Fibroblast of lung (primary cell): ENCODE results near the gene DDX20. TPM values are rescaled to one million over a fixed set of nuclear protein-coding genes. Genes with fewer than 3 reads are reported as not detected.
A peak's percentile ranks its signal among the peaks of the same experiment; 100 is the strongest.

ENCODE experiments used
- DNase-seq, 2 donors: peaks; one replicate each; pipeline versions ENCODE4 v3.0.0 to v3.0.0-alpha.2; 2010; ENCODE audit warnings: low read depth in 2 of 2
- H2AFZ ChIP-seq: 2 replicates; pipeline ENCODE4 v1.5.1; 2012; ENCODE audit warnings: low read length, control low read depth, inconsistent platforms
- H3K27ac ChIP-seq: 2 replicates; pipeline ENCODE4 v1.5.1; 2011; ENCODE audit warnings: low read length, control low read depth; ENCODE audit not compliant: insufficient read depth
- H3K27me3 ChIP-seq: 2 replicates; pipeline ENCODE4 v1.5.1; 2011; ENCODE audit warnings: mild to moderate bottlenecking, low read length; ENCODE audit not compliant: control insufficient read depth, insufficient read depth
- H3K36me3 ChIP-seq: 2 replicates; pipeline ENCODE4 v1.5.1; 2011; ENCODE audit warnings: low read length; ENCODE audit not compliant: control insufficient read depth, insufficient read depth
- H3K4me1 ChIP-seq: 2 replicates; pipeline ENCODE4 v1.5.1; 2011; ENCODE audit warnings: low read length; ENCODE audit not compliant: control insufficient read depth, insufficient read depth; ENCODE audit errors: extremely low read depth
- H3K4me2 ChIP-seq: 2 replicates; pipeline ENCODE4 v1.5.1; 2011; ENCODE audit warnings: low read length, control low read depth; ENCODE audit not compliant: insufficient read depth; ENCODE audit errors: extremely low read depth
- H3K4me3 ChIP-seq, 4 experiments: fragments of 200-600 bp in 1 of 4; sonication (generic) in 1 of 4; replicated peaks in 1 of 4; 2 replicates each; pipeline ENCODE4 v1.5.1; 2011 to 2016; ENCODE audit warnings: low read length in 4 of 4, low read depth in 3 of 4, mild to moderate bottlenecking in 3 of 4, control low read depth in 2 of 4, inconsistent platforms in 1 of 4, mixed read lengths in 1 of 4; ENCODE audit not compliant: insufficient read depth in 1 of 4; ENCODE audit errors: control extremely low read depth in 1 of 4
- H3K79me2 ChIP-seq: 2 replicates; pipeline ENCODE4 v1.5.1; 2012; ENCODE audit warnings: mild to moderate bottlenecking, low read length, inconsistent platforms; ENCODE audit not compliant: control insufficient read depth, insufficient read depth
- H3K9ac ChIP-seq: 2 replicates; pipeline ENCODE4 v1.5.1; 2011; ENCODE audit warnings: mild to moderate bottlenecking, low read length, control low read depth; ENCODE audit not compliant: insufficient read depth
- H3K9me3 ChIP-seq: 2 replicates; pipeline ENCODE4 v1.5.1; 2012; ENCODE audit warnings: low read depth, low read length; ENCODE audit not compliant: control insufficient read depth, insufficient read depth
- H4K20me1 ChIP-seq: 2 replicates; pipeline ENCODE4 v1.5.1; 2011; ENCODE audit warnings: low read length; ENCODE audit not compliant: control insufficient read depth, insufficient read depth; ENCODE audit errors: extremely low read depth
- CTCF ChIP-seq, 2 donors: IDR thresholded peaks in 1 of 2; conservative IDR thresholded peaks in 1 of 2; 1 replicate in 1 of 2; 2 replicates in 1 of 2; pipeline ENCODE4 v1.5.1; 2011 to 2012; ENCODE audit warnings: low read length in 2 of 2, control low read depth in 1 of 2, inconsistent platforms in 1 of 2, low read depth in 1 of 2, mild to moderate bottlenecking in 1 of 2
- EZH2 ChIP-seq: IDR thresholded peaks from 2 replicates; pipeline ENCODE4 v1.5.1; 2012; ENCODE audit warnings: low read length, control low read depth, mild to moderate bottlenecking; ENCODE audit errors: missing control alignments
- polyA plus RNA-seq, 2 donors: library from polyadenylated mRNA; depleted of rRNA in 1 of 2; stranded (reverse) in 1 of 2; unstranded in 1 of 2; fragments of >200 nt; gene quantifications; 2 replicates each; pipeline ENCODE4 v1.2.1, GENCODE V29; 2011 to 2012; ENCODE audit warnings: missing spikeins in 1 of 2
- total RNA-seq: library from RNA; depleted of rRNA; stranded (reverse); fragments of >200 nt; gene quantifications from 2 replicates; pipeline ENCODE4 v1.2.1, GENCODE V29; 2014

The DDX20 gene
- total and polyA plus RNA-seq, 2 donors (not counting 1 experiment from before 2014, with no cell fraction given) = 8.4 to 22.2 TPM

- TF ChIP-seq CTCF (conservative IDR thresholded peaks at IDR 0.05 in 1 of 2, IDR thresholded peaks at IDR 0.05 in 1 of 2; ENCODE audit: low read depth in 1 of 2, low read length in 2 of 2) (no peak), EZH2 (no peak)
- no peak for DNase-seq
- no peak overlapping the region for H3K4me3 ChIP-seq
- peaks cover 37% of the 10 kb centered on the region for H3K79me2 ChIP-seq
- H4K20me1 ChIP-seq = no peaks in the 10 kb centered on the region
- H3K9me3 ChIP-seq = no peaks in the 10 kb centered on the region
- peaks cover 10% of the 10 kb centered on the region for H3K36me3 ChIP-seq
- no peak overlapping the region for H3K9ac ChIP-seq
- H2AFZ ChIP-seq = no peak overlapping the region
- no peaks in the 10 kb centered on the region for H3K27me3 ChIP-seq
- H3K4me2 ChIP-seq = no peak overlapping the region
- H3K4me1 ChIP-seq = peaks cover 27% of the 10 kb centered on the region
- H3K27ac ChIP-seq = no peak overlapping the region
These were observed 26.3 kb upstream of the DDX20 start for GRCh38 chr1:111729271-111729921.

- Histone ChIP-seq H3K27me3 (no peaks in the 10 kb centered on the region), H2AFZ (no peak overlapping the region), H3K4me1 (peaks cover 27% of the 10 kb centered on the region), H3K27ac (no peak overlapping the region), H3K79me2 (peaks cover 37% of the 10 kb centered on the region), H3K9ac (no peak overlapping the region), H4K20me1 (no peaks in the 10 kb centered on the region), H3K36me3 (peaks cover 10% of the 10 kb centered on the region), H3K4me2 (no peak overlapping the region), H3K9me3 (no peaks in the 10 kb centered on the region), H3K4me3 (no peak overlapping the region)
- DNase-seq = peak in 1 of 2 donors; percentile 29
- no peak for TF ChIP-seq EZH2
These were observed 25.6 kb upstream of the DDX20 start for GRCh38 chr1:111729946-111730681.

GRCh38 chr1:111730706-111731105 lies 25.0 kb upstream of the DDX20 start:
- Histone ChIP-seq H3K9ac (no peak overlapping the region), H3K36me3 (peaks cover 10% of the 10 kb centered on the region), H2AFZ (no peak overlapping the region), H4K20me1 (no peaks in the 10 kb centered on the region), H3K27me3 (no peaks in the 10 kb centered on the region), H3K4me1 (peaks cover 24% of the 10 kb centered on the region), H3K79me2 (peaks cover 39% of the 10 kb centered on the region), H3K4me2 (no peak overlapping the region), H3K9me3 (no peaks in the 10 kb centered on the region), H3K4me3 (no peak overlapping the region), H3K27ac (no peak overlapping the region)
- TF ChIP-seq CTCF (conservative IDR thresholded peaks at IDR 0.05 in 1 of 2, IDR thresholded peaks at IDR 0.05 in 1 of 2; ENCODE audit: low read depth in 1 of 2, low read length in 2 of 2) (no peak), EZH2 (no peak)
- DNase-seq = no peak
